Osteocyte (in vitro differentiated cells): ENCODE results near the gene LIPA. TPM values are rescaled to one million over a fixed set of nuclear protein-coding genes. Genes with fewer than 3 reads are reported as not detected.

Source experiments
- DNase-seq: peaks from one replicate; pipeline ENCODE4 v3.0.0; 2021; ENCODE audit warnings: mixed read lengths; ENCODE audit not compliant: unreplicated experiment; ENCODE audit errors: extremely low spot score
- H3K27ac Mint-ChIP-seq: one replicate; pipeline ENCODE4 v1.8.0; 2021; ENCODE audit warnings: mild to moderate bottlenecking, mixed read lengths; ENCODE audit not compliant: unreplicated experiment
- H3K27me3 Mint-ChIP-seq: one replicate; pipeline ENCODE4 v1.8.0; 2021; ENCODE audit warnings: mixed read lengths; ENCODE audit not compliant: unreplicated experiment
- H3K36me3 Mint-ChIP-seq: one replicate; pipeline ENCODE4 v1.8.0; 2021; ENCODE audit warnings: mixed read lengths; ENCODE audit not compliant: unreplicated experiment
- H3K4me1 Mint-ChIP-seq: one replicate; pipeline ENCODE4 v1.8.0; 2021; ENCODE audit warnings: mixed read lengths; ENCODE audit not compliant: unreplicated experiment
- H3K4me3 Mint-ChIP-seq: one replicate; pipeline ENCODE4 v1.8.0; 2021; ENCODE audit warnings: mild to moderate bottlenecking, moderate library complexity, mixed read lengths; ENCODE audit not compliant: unreplicated experiment
- H3K9me3 Mint-ChIP-seq: one replicate; pipeline ENCODE4 v1.8.0; 2021; ENCODE audit warnings: mixed read lengths; ENCODE audit not compliant: unreplicated experiment
- total RNA-seq: library from RNA; stranded (reverse); gene quantifications from 2 replicates; pipeline ENCODE4 v1.2.1, GENCODE V29; 2021
- TF ChIP-seq, protein P1 (sequence below): fragments of 200-600 bp; sonication (generic); IDR thresholded peaks from 2 replicates; pipeline ENCODE4 v1.5.0; 2021; ENCODE audit warnings: antibody characterized with exemption, mild to moderate bottlenecking, moderate library complexity

Gene LIPA
- total RNA-seq, 1 donor from 2014 or later: 36.9 TPM

DNA sequence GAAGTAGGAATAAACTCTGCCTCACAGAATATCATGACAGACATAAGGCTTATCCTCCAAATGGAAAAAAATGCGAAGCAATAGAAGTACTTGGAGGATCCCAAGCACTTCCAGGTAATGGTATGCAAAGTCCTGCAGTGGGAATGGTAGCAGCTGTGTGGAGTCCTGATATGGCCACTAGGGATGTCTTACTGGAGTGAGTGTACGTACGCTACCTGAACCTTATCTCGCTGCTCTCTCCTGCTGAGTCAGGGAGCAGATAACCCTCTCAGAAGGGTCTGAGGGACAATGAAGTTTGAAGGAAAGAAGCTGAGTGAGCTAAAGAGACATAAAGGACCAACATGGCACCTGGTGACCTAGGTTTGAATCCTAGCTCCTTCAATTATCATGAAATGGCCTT lies 86.7 kb downstream of the LIPA start:
- H3K36me3 Mint-ChIP-seq: no peaks in the 10 kb centered on the region

GRCh38 chr10:89164080-89164479 lies 87.5 kb downstream of the LIPA start:
- peaks cover 59% of the 10 kb centered on the region for H3K27me3 Mint-ChIP-seq
- H3K9me3 Mint-ChIP-seq: no peaks in the 10 kb centered on the region
- no peak overlapping the region for H3K27ac Mint-ChIP-seq
- TF ChIP-seq, protein P1, sequence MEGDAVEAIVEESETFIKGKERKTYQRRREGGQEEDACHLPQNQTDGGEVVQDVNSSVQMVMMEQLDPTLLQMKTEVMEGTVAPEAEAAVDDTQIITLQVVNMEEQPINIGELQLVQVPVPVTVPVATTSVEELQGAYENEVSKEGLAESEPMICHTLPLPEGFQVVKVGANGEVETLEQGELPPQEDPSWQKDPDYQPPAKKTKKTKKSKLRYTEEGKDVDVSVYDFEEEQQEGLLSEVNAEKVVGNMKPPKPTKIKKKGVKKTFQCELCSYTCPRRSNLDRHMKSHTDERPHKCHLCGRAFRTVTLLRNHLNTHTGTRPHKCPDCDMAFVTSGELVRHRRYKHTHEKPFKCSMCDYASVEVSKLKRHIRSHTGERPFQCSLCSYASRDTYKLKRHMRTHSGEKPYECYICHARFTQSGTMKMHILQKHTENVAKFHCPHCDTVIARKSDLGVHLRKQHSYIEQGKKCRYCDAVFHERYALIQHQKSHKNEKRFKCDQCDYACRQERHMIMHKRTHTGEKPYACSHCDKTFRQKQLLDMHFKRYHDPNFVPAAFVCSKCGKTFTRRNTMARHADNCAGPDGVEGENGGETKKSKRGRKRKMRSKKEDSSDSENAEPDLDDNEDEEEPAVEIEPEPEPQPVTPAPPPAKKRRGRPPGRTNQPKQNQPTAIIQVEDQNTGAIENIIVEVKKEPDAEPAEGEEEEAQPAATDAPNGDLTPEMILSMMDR: no peak
- DNase-seq: no peak
- H3K36me3 Mint-ChIP-seq: no peaks in the 10 kb centered on the region
- H3K4me1 Mint-ChIP-seq: no peaks in the 10 kb centered on the region
- no peak overlapping the region for H3K4me3 Mint-ChIP-seq

More for the DNA sequence above, 86.7 kb downstream of the LIPA start:
- TF ChIP-seq, protein P1: no peak
- no peaks in the 10 kb centered on the region for H3K4me1 Mint-ChIP-seq
- no peak overlapping the region for H3K27ac Mint-ChIP-seq
- no peak overlapping the region for H3K4me3 Mint-ChIP-seq
- H3K9me3 Mint-ChIP-seq: no peaks in the 10 kb centered on the region
- no peak for DNase-seq
- H3K27me3 Mint-ChIP-seq: peaks cover 58% of the 10 kb centered on the region

Other genes starting within 250 kb of the LIPA start
- gene CH25H, start 44.5 kb downstream of the LIPA start, total RNA-seq: not detected in 2 replicates
- gene IFIT2, start 50.3 kb upstream of the LIPA start, total RNA-seq: 8.8 and 11.0 TPM in 2 replicates
- gene IFIT3, start 76.2 kb upstream of the LIPA start, total RNA-seq: 19.9 and 22.7 TPM in 2 replicates
- not detected in 2 replicates for gene IFIT1B, start 126.3 kb upstream of the LIPA start, total RNA-seq
- gene IFIT1, start 140.8 kb upstream of the LIPA start, total RNA-seq: 20.4 and 21.5 TPM in 2 replicates
- 22.5 and 22.7 TPM in 2 replicates for gene IFIT5, start 162.8 kb upstream of the LIPA start, total RNA-seq